ENCODE measurements around the gene CREBL2. TPM values are rescaled to one million over a fixed set of nuclear protein-coding genes. Genes with fewer than 3 reads are reported as not detected.
"Not testable (repeated sequence)": the region's sequence is repeated elsewhere in the genome, so short reads cannot be mapped to it uniquely, and the experiment has no call there.

The CREBL2 gene
- total RNA-seq, 1 donor from 2014 or later, result 11.3 TPM

- no peak for TF ChIP-seq CTCF (IDR thresholded peaks at IDR 0.05)
- Mint-ChIP-seq H3K27me3 (ENCODE audit: low read depth) (no peaks in the 10 kb centered on the region), H3K4me1 (ENCODE audit: low read depth) (peaks cover 3% of the 10 kb centered on the region), H3K36me3 (ENCODE audit: low read depth) (peaks cover 8% of the 10 kb centered on the region), H3K9me3 (ENCODE audit: low read depth) (peaks cover 7% of the 10 kb centered on the region), H3K27ac (ENCODE audit: unreplicated experiment) (no peak overlapping the region), H3K4me3 (ENCODE audit: unreplicated experiment) (no peak overlapping the region)
- no peak for DNase-seq (ENCODE audit: low spot score)
Measured at GRCh38 chr12:12628013-12628412, 16.3 kb downstream of the CREBL2 start.

- H3K27ac Mint-ChIP-seq (ENCODE audit: unreplicated experiment), result no peak overlapping the region
- H3K36me3 Mint-ChIP-seq (ENCODE audit: low read depth), result peaks cover 7% of the 10 kb centered on the region
- no peaks in the 10 kb centered on the region for H3K27me3 Mint-ChIP-seq (ENCODE audit: low read depth)
- DNase-seq (ENCODE audit: low spot score), result no peak
- H3K4me3 Mint-ChIP-seq (ENCODE audit: unreplicated experiment), result no peak overlapping the region
- H3K9me3 Mint-ChIP-seq (ENCODE audit: low read depth), result no peaks in the 10 kb centered on the region
- no peak for TF ChIP-seq CTCF (IDR thresholded peaks at IDR 0.05)
- peaks cover 3% of the 10 kb centered on the region for H3K4me1 Mint-ChIP-seq (ENCODE audit: low read depth)
Measured at GRCh38 chr12:12630850-12631249, 19.2 kb downstream of the CREBL2 start.

- no peak for DNase-seq (ENCODE audit: low spot score)
- Mint-ChIP-seq H3K27ac (ENCODE audit: unreplicated experiment) (no peak overlapping the region), H3K4me1 (ENCODE audit: low read depth) (peaks cover 3% of the 10 kb centered on the region), H3K9me3 (ENCODE audit: low read depth) (peaks cover 12% of the 10 kb centered on the region), H3K36me3 (ENCODE audit: low read depth) (peaks cover 29% of the 10 kb centered on the region), H3K4me3 (ENCODE audit: unreplicated experiment) (no peak overlapping the region), H3K27me3 (ENCODE audit: low read depth) (no peaks in the 10 kb centered on the region)
- no peak for TF ChIP-seq CTCF (IDR thresholded peaks at IDR 0.05)
Measured at GRCh38 chr12:12635651-12636050, 24.0 kb downstream of the CREBL2 start.

GRCh38 chr12:12636641-12637040 lies 25.0 kb downstream of the CREBL2 start:
- H3K27me3 Mint-ChIP-seq (ENCODE audit: low read depth), result no peaks in the 10 kb centered on the region
- DNase-seq (ENCODE audit: low spot score), result no peak
- H3K4me3 Mint-ChIP-seq (ENCODE audit: unreplicated experiment), result no peak overlapping the region
- peaks cover 12% of the 10 kb centered on the region for H3K9me3 Mint-ChIP-seq (ENCODE audit: low read depth)
- H3K27ac Mint-ChIP-seq (ENCODE audit: unreplicated experiment), result no peak overlapping the region
- H3K36me3 Mint-ChIP-seq (ENCODE audit: low read depth), result peaks cover 33% of the 10 kb centered on the region
- no peak for TF ChIP-seq CTCF (IDR thresholded peaks at IDR 0.05)
- H3K4me1 Mint-ChIP-seq (ENCODE audit: low read depth), result no peaks in the 10 kb centered on the region

- H3K9me3 Mint-ChIP-seq (ENCODE audit: low read depth), result peaks cover 12% of the 10 kb centered on the region
- DNase-seq (ENCODE audit: low spot score); H3K27me3 Mint-ChIP-seq (ENCODE audit: low read depth); H3K4me1 Mint-ChIP-seq (ENCODE audit: low read depth); H3K4me3 Mint-ChIP-seq (ENCODE audit: unreplicated experiment); H3K27ac Mint-ChIP-seq (ENCODE audit: unreplicated experiment): not testable (repeated sequence)
- peaks cover 44% of the 10 kb centered on the region for H3K36me3 Mint-ChIP-seq (ENCODE audit: low read depth)
Measured at GRCh38 chr12:12639995-12640394, 28.3 kb downstream of the CREBL2 start.

GRCh38 chr12:12641650-12642049 lies 30.0 kb downstream of the CREBL2 start:
- no peaks in the 10 kb centered on the region for H3K27me3 Mint-ChIP-seq (ENCODE audit: low read depth)
- no peak overlapping the region for H3K4me3 Mint-ChIP-seq (ENCODE audit: unreplicated experiment)
- no peak for TF ChIP-seq CTCF (IDR thresholded peaks at IDR 0.05)
- peaks cover 4% of the 10 kb centered on the region for H3K4me1 Mint-ChIP-seq (ENCODE audit: low read depth)
- no peak overlapping the region for H3K27ac Mint-ChIP-seq (ENCODE audit: unreplicated experiment)
- peaks cover 12% of the 10 kb centered on the region for H3K9me3 Mint-ChIP-seq (ENCODE audit: low read depth)
- DNase-seq (ENCODE audit: low spot score), result no peak
- H3K36me3 Mint-ChIP-seq (ENCODE audit: low read depth), result peaks cover 36% of the 10 kb centered on the region
